ENCODE results near the gene PROSER3.
A peak's percentile ranks its signal among the peaks of the same experiment; 100 is the strongest.

Gene PROSER3

DNA sequence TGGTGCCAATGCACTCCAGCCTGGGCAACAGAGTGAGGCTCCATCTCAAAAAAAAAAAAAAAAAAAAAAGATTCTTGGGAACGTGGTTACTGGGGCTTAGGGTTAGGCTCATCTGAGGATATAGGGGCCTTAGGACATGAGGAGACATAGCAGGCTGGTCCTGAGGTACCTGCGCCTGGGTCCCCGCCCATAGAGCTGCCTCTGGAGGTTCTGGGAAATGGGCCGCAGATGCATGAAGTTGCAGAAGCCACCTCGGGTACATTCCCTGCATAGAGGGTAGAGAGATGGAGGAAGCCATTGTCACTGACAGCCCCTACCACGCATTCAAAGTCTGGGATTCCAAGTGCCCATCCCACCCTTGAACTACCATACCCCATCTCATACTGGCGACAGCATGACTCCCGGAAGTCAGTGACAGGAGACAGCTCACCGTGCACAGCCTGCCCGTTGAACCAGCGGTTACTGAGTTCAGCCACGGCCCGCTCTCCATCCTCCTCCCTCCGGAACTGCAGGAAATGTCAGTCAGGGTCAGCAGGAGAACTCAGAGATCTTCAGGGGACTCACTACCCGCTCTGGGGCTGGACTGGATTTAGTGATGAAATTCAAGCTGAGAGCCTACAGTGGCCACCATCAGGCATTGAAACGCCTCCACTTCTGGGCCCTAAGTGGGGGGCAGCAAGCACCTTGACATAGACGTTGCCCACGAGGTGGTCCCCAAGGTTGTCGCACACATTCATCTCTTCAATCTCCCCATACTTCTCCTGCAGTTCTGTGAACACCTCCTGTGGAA, 14.1 kb upstream of the PROSER3 start:
- ChIA-PET POLR2A (interaction anchor here (1.5 to 2.4 kb wide), 5 partner anchors 13 to 126 kb away, joined by 3 to 18 read pairs (median 6); partner anchors contain the start of genes HSPB6 and PROSER3), CTCF (interaction anchor here (0.6 to 0.7 kb wide), 4 partner anchors 41 to 107 kb away, joined by 3 to 7 read pairs (median 3); no protein-coding TSS in a partner anchor)

DNA sequence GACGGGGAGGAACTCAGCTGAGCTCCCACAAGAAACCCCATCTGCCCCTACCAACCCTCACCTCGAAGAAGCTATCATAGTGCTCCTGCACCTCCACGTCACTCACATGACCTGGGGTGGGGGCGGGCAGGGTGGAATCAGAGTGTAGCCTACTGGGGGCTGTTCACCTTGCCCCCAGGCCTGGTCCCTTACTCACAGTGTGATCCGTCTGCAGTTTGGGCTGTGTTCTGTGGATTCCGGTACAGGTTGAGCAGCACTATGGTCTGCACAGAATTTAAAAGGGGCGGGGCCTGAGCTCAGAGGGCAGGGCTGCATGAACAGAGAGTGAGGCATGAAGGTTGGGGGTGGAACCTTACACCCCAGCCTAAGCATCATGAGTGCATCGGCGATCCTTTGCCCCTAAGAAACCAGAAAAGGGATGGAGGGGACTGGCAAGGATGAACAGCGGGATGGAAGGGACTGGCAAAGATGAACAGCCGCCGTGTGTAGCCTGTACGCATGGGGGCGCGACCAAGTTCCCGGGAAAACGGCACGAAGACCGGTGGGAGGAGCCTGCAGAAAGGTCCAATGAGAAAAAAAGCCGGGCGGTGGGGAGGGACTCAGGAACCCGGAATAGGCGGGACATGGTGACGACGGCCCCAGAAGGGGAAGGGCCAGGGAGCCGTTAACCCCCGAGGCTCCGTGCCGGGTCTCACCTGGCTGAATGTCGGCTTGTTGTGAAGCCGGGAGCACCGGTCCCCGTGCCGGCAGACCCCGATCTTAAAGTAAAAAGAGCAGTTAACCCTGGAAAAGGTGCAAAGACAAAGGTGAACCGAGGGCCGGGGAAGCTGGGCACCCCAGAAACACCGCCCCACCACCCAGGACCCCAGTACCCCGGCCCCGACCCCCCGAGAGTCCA, 13.3 kb upstream of the PROSER3 start:
- DNase-seq (ENCODE audit: extremely low spot score), result peak; percentile 84
- ChIA-PET POLR2A (interaction anchor here (0.8 to 2.4 kb wide), 12 partner anchors 12 to 132 kb away, joined by 3 to 18 read pairs (median 3); partner anchors contain the start of genes HAUS5, HSPB6 and PROSER3), CTCF (interaction anchor here (0.6 to 0.7 kb wide), 4 partner anchors 42 to 186 kb away, joined by 3 read pairs; no protein-coding TSS in a partner anchor)
- no peak for TF ChIP-seq HDGF (IDR thresholded peaks at IDR 0.05; ENCODE audit: borderline replicate concordance)
- TF ChIP-seq ELF4 (IDR thresholded peaks at IDR 0.05), result 0 out of 2 replicates have a peak, but pooled peaks have one; percentile 17
- no peak for TF ChIP-seq ZNF384 (IDR thresholded peaks at IDR 0.05)
- TF ChIP-seq FOXK2 (IDR thresholded peaks at IDR 0.05), result no peak
- TF ChIP-seq L3MBTL2 (conservative IDR thresholded peaks at IDR 0.05), result peak; percentile 90
- TF ChIP-seq NFRKB (IDR thresholded peaks at IDR 0.05), result no peak

More for the DNA sequence above, 14.1 kb upstream of the PROSER3 start:
- TF ChIP-seq BHLHE40 (IDR thresholded peaks at IDR 0.05; ENCODE audit: borderline replicate concordance), result no peak
- TF ChIP-seq SP1 (IDR thresholded peaks at IDR 0.05), result no peak
- no peak for TF ChIP-seq LEF1 (IDR thresholded peaks at IDR 0.05; ENCODE audit: borderline replicate concordance)
- no peak for DNase-seq (ENCODE audit: extremely low spot score)

- DNase-seq (ENCODE audit: extremely low spot score), result peak; percentile 90
- CTCF ChIA-PET, result interaction anchor here (0.6 to 0.7 kb wide), 2 partner anchors 51 to 186 kb away, joined by 3 read pairs; no protein-coding TSS in a partner anchor
- no peak for TF ChIP-seq CTBP1 (IDR thresholded peaks at IDR 0.05; ENCODE audit: borderline replicate concordance)
- POLR2A ChIA-PET, result interaction anchor here (0.8 to 2.4 kb wide), 13 partner anchors 11 to 186 kb away, joined by 3 to 18 read pairs (median 3); partner anchors contain the start of genes HAUS5, HSPB6 and PROSER3
Observed at GRCh38 chr19:35745328-35746086, 12.5 kb upstream of the PROSER3 start, which contains the start of the genes PSENEN and U2AF1L4. Gene PSENEN (plus strand): TSS chr19:35745651. CDS start chr19:35745931, 280 bp downstream. Gene U2AF1L4 (minus strand): TSS chr19:35745418. CDS start chr19:35745391, 27 bp downstream.

DNA sequence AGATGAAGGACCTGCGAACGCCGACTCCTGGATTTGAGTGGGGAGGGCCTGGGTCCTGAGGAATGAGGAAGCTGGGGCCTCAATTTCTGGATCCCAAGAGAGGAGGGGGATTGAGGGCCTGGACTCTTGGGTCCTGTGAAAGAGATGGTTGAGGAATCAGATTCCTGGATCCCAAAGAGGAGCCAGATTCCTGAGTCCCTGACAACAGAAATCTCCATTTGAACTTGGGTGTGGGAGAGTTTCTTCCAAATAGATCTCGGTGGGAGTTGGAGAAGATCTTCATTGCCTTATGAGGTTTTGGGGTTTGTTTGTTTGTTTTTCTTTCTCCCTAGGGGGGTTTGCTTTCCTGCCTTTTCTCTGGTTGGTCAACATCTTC, 11.9 kb upstream of the PROSER3 start:
- POLR2A ChIA-PET, result interaction anchor here (0.9 to 2.4 kb wide), 9 partner anchors 11 to 185 kb away, joined by 3 to 18 read pairs (median 4); partner anchors contain the start of genes HSPB6 and PROSER3
- DNase-seq (ENCODE audit: extremely low spot score), result no peak
- TF ChIP-seq TARDBP (IDR thresholded peaks at IDR 0.05) (no peak), ELF4 (IDR thresholded peaks at IDR 0.05) (no peak), PKNOX1 (IDR thresholded peaks at IDR 0.05) (no peak), CTBP1 (IDR thresholded peaks at IDR 0.05; ENCODE audit: borderline replicate concordance) (no peak), BHLHE40 (IDR thresholded peaks at IDR 0.05; ENCODE audit: borderline replicate concordance) (no peak), SUZ12 (IDR thresholded peaks at IDR 0.05) (no peak), FOXM1 (IDR thresholded peaks at IDR 0.05; ENCODE audit: borderline replicate concordance) (no peak), ARNT (IDR thresholded peaks at IDR 0.05) (no peak), ZNF384 (IDR thresholded peaks at IDR 0.05) (no peak), SP1 (IDR thresholded peaks at IDR 0.05) (no peak), NFRKB (IDR thresholded peaks at IDR 0.05) (no peak), HDGF (IDR thresholded peaks at IDR 0.05; ENCODE audit: borderline replicate concordance) (no peak), FOXK2 (IDR thresholded peaks at IDR 0.05) (no peak), L3MBTL2 (conservative IDR thresholded peaks at IDR 0.05) (no peak), FOXA1 (IDR thresholded peaks at IDR 0.05) (no peak), LEF1 (IDR thresholded peaks at IDR 0.05; ENCODE audit: borderline replicate concordance) (no peak)
- CTCF ChIA-PET, result interaction anchor here (0.7 kb wide), 1 partner anchor 51 kb away, joined by 3 read pairs; no protein-coding TSS in a partner anchor

GRCh38 chr19:35746531-35746930, 11.4 kb upstream of the PROSER3 start:
- TF ChIP-seq PKNOX1 (IDR thresholded peaks at IDR 0.05) (no peak), CTBP1 (IDR thresholded peaks at IDR 0.05; ENCODE audit: borderline replicate concordance) (no peak), NFRKB (IDR thresholded peaks at IDR 0.05) (no peak), L3MBTL2 (conservative IDR thresholded peaks at IDR 0.05) (no peak), HDGF (IDR thresholded peaks at IDR 0.05; ENCODE audit: borderline replicate concordance) (no peak), ELF4 (IDR thresholded peaks at IDR 0.05) (no peak), SUZ12 (IDR thresholded peaks at IDR 0.05) (no peak), ARNT (IDR thresholded peaks at IDR 0.05) (no peak), ZNF384 (IDR thresholded peaks at IDR 0.05) (no peak), BHLHE40 (IDR thresholded peaks at IDR 0.05; ENCODE audit: borderline replicate concordance) (no peak), SP1 (IDR thresholded peaks at IDR 0.05) (no peak), FOXA1 (IDR thresholded peaks at IDR 0.05) (no peak), FOXM1 (IDR thresholded peaks at IDR 0.05; ENCODE audit: borderline replicate concordance) (no peak), FOXK2 (IDR thresholded peaks at IDR 0.05) (no peak), TARDBP (IDR thresholded peaks at IDR 0.05) (no peak), LEF1 (IDR thresholded peaks at IDR 0.05; ENCODE audit: borderline replicate concordance) (no peak)
- POLR2A ChIA-PET, result interaction anchor here (1.2 kb wide), 1 partner anchor 185 kb away, joined by 3 read pairs; no protein-coding TSS in a partner anchor
- CTCF ChIA-PET, result no interaction called here
- no peak for DNase-seq (ENCODE audit: extremely low spot score)
